H1 (cell line): ENCODE data around the gene ADD3. TPM values are rescaled to one million over a fixed set of nuclear protein-coding genes. Genes with fewer than 3 reads are reported as not detected.

Source experiments
- CTCF ChIA-PET: fragments of 300-600 bp; sonication (Branson Sonifier 250); formaldehyde crosslinking; loops from one replicate; lab custom pipeline; 2021; ENCODE audit not compliant: partially characterized antibody; lab: Charles Lee
- POLR2A ChIA-PET: fragments of 300-600 bp; sonication (Branson Sonifier 250); formaldehyde crosslinking; loops from one replicate; lab custom pipeline; 2021; ENCODE audit warnings: inconsistent platforms; ENCODE audit not compliant: partially characterized antibody; lab: Charles Lee
- DNase-seq, 2 experiments: peaks; one replicate each; pipeline versions ENCODE4 v3.0.0 to v3.0.0-alpha.2; 2010 to 2022; ENCODE audit warnings: low spot score in 2 of 2, low read depth in 1 of 2, mixed read lengths in 1 of 2
- FAIRE-seq: peaks from 2 replicates; lab custom pipeline; 2011; peaks lifted over from hg19 to GRCh38; lab: Jason Lieb, UNC
- H2AFZ ChIP-seq: 2 replicates; pipeline ENCODE4 v1.8.1; 2012; ENCODE audit warnings: low read length, inconsistent platforms
- H2AK5ac ChIP-seq: 2 replicates; pipeline ENCODE4 v1.6.1; 2013; ENCODE audit warnings: low read depth, low read length
- H2BK120ac ChIP-seq: replicated peaks from 2 replicates; pipeline ENCODE3; 2013; ENCODE audit warnings: low read depth, low read length, inconsistent platforms
- H2BK12ac ChIP-seq: 2 replicates; pipeline ENCODE4 v1.6.1; 2013; ENCODE audit warnings: low read depth, low read length
- H2BK15ac ChIP-seq: 2 replicates; pipeline ENCODE4 v1.6.1; 2013; ENCODE audit warnings: low read length
- H2BK20ac ChIP-seq: 2 replicates; pipeline ENCODE4 v1.6.1; 2013; ENCODE audit warnings: low read length
- H2BK5ac ChIP-seq: 2 replicates; pipeline ENCODE4 v1.6.1; 2013; ENCODE audit warnings: low read depth, low read length
- H3K14ac ChIP-seq: 2 replicates; pipeline ENCODE4 v1.6.1; 2013; ENCODE audit warnings: inconsistent platforms; ENCODE audit not compliant: insufficient read length
- H3K18ac ChIP-seq: 2 replicates; pipeline ENCODE4 v1.6.1; 2013; ENCODE audit warnings: low read length; ENCODE audit errors: extremely low read depth
- H3K23ac ChIP-seq: 2 replicates; pipeline ENCODE4 v1.6.1; 2013; ENCODE audit warnings: inconsistent platforms; ENCODE audit not compliant: insufficient read length
- H3K23me2 ChIP-seq: 2 replicates; pipeline ENCODE4 v1.6.1; 2013; ENCODE audit warnings: low read depth, low read length
- H3K27ac ChIP-seq: 2 replicates; pipeline ENCODE4 v1.6.1; 2011; ENCODE audit warnings: low read depth, low read length, inconsistent platforms
- H3K27me3 ChIP-seq, 4 experiments: replicated peaks in 1 of 4; 1 replicate in 1 of 4; 2 replicates in 3 of 4; pipeline versions ENCODE4 v1.6.1 to v1.8.1; 2011 to 2013; ENCODE audit warnings: low read length in 3 of 4, mild to moderate bottlenecking in 3 of 4, inconsistent platforms in 2 of 4, mixed read lengths in 2 of 4, moderate library complexity in 1 of 4; ENCODE audit not compliant: control insufficient read depth in 3 of 4, insufficient read depth in 3 of 4; ENCODE audit errors: extremely low read depth in 1 of 4
- H3K36me3 ChIP-seq, 4 experiments: 2 replicates each; pipeline versions ENCODE4 v1.6.1 to v1.8.1; 2011 to 2013; ENCODE audit warnings: mild to moderate bottlenecking in 4 of 4, low read length in 3 of 4, moderate library complexity in 2 of 4, control low read depth in 1 of 4, inconsistent platforms in 1 of 4; ENCODE audit not compliant: insufficient read depth in 4 of 4, control insufficient read depth in 2 of 4
- H3K4ac ChIP-seq: replicated peaks from 2 replicates; pipeline ENCODE3; 2013; ENCODE audit warnings: low read length, low read depth, mixed read lengths, inconsistent platforms; ENCODE audit not compliant: insufficient read length
- H3K4me1 ChIP-seq, 4 experiments: replicated peaks in 1 of 4; 1 replicate in 1 of 4; 2 replicates in 3 of 4; pipeline versions ENCODE4 v1.6.1 to v1.8.1; 2011 to 2013; ENCODE audit warnings: low read length in 3 of 4, inconsistent platforms in 2 of 4, mixed read lengths in 1 of 4; ENCODE audit not compliant: insufficient read depth in 4 of 4, control insufficient read depth in 3 of 4
- H3K4me2 ChIP-seq, 2 experiments: 2 replicates each; pipeline versions ENCODE4 v1.6.1 to v1.8.1; 2011 to 2013; ENCODE audit warnings: low read depth in 2 of 2, low read length in 2 of 2, control low read depth in 1 of 2, inconsistent platforms in 1 of 2, mild to moderate bottlenecking in 1 of 2; ENCODE audit not compliant: insufficient read depth in 1 of 2
- H3K4me3 ChIP-seq, 4 experiments: fragments of 200-600, 300-600 bp in 1 of 4; sonication (generic), shearing (Covaris generic), sonication (Bioruptor Twin) in 1 of 4; 2 replicates each; pipeline versions ENCODE4 v1.5.1 to v1.8.1; 2011 to 2016; ENCODE audit warnings: low read length in 4 of 4, low read depth in 3 of 4, control low read depth in 2 of 4, inconsistent platforms in 2 of 4, mild to moderate bottlenecking in 2 of 4, mixed read lengths in 1 of 4, moderate library complexity in 1 of 4; ENCODE audit not compliant: insufficient read depth in 2 of 4; ENCODE audit errors: extremely low read depth in 1 of 4
- H3K56ac ChIP-seq: replicated peaks from 2 replicates; pipeline ENCODE3; 2013; ENCODE audit warnings: low read depth, mild to moderate bottlenecking, mixed read lengths, low read length, inconsistent platforms; ENCODE audit not compliant: insufficient read length
- H3K79me1 ChIP-seq: 2 replicates; pipeline ENCODE4 v1.6.1; 2013; ENCODE audit warnings: low read depth, low read length, control low read depth
- H3K79me2 ChIP-seq, 2 experiments: 2 replicates each; pipeline versions ENCODE4 v1.6.1 to v1.8.1; 2012 to 2013; ENCODE audit warnings: low read length in 2 of 2, mild to moderate bottlenecking in 2 of 2, inconsistent platforms in 1 of 2; ENCODE audit not compliant: insufficient read depth in 2 of 2, control insufficient read depth in 1 of 2
- H3K9ac ChIP-seq, 4 experiments: replicated peaks in 1 of 4; 1 replicate in 1 of 4; 2 replicates in 3 of 4; pipeline versions ENCODE4 v1.6.1 to v1.8.1; 2011 to 2013; ENCODE audit warnings: low read depth in 3 of 4, low read length in 3 of 4, control low read depth in 2 of 4, mild to moderate bottlenecking in 2 of 4, moderate library complexity in 2 of 4, inconsistent platforms in 1 of 4; ENCODE audit errors: extremely low read depth in 1 of 4
- H3K9me3 ChIP-seq, 2 experiments: 2 replicates each; pipeline versions ENCODE4 v1.6.1 to v1.8.1; 2012 to 2013; ENCODE audit warnings: mild to moderate bottlenecking in 2 of 2, moderate library complexity in 2 of 2, control low read depth in 1 of 2, inconsistent platforms in 1 of 2, low read depth in 1 of 2, low read length in 1 of 2, mixed read lengths in 1 of 2; ENCODE audit not compliant: insufficient read depth in 2 of 2
- H4K20me1 ChIP-seq, 2 experiments: replicated peaks in 1 of 2; 2 replicates each; pipeline versions ENCODE3 to v1.8.1; 2011 to 2013; ENCODE audit warnings: inconsistent platforms in 2 of 2, low read length in 2 of 2, mild to moderate bottlenecking in 1 of 2; ENCODE audit not compliant: insufficient read depth in 2 of 2, control insufficient read depth in 1 of 2
- H4K5ac ChIP-seq: 2 replicates; pipeline ENCODE4 v1.6.1; 2013; ENCODE audit warnings: low read length, low read depth, mixed read lengths, inconsistent platforms; ENCODE audit not compliant: insufficient read length
- H4K8ac ChIP-seq: 2 replicates; pipeline ENCODE4 v1.8.0; 2013; ENCODE audit warnings: mild to moderate bottlenecking, moderate library complexity, low read length, inconsistent platforms; ENCODE audit not compliant: insufficient read depth; ENCODE audit errors: extremely low read depth
- H4K91ac ChIP-seq: replicated peaks from 2 replicates; pipeline ENCODE3; 2013; ENCODE audit warnings: low read length, mixed read lengths, inconsistent platforms; ENCODE audit not compliant: insufficient read length
- BACH1 ChIP-seq: IDR thresholded peaks from 2 replicates; pipeline ENCODE4 v1.6.1; 2012; ENCODE audit warnings: low read length, improper control_type of control experiment
- CHD2 ChIP-seq: IDR thresholded peaks from 2 replicates; pipeline ENCODE4 v1.6.1; 2012; ENCODE audit warnings: low read length, improper control_type of control experiment
- CTCF ChIP-seq, 3 experiments: IDR thresholded peaks; 1 replicate in 2 of 3; 2 replicates in 1 of 3; pipeline versions ENCODE4 v1.5.1 to v1.6.1; 2011; ENCODE audit warnings: low read length in 3 of 3, mild to moderate bottlenecking in 3 of 3, inconsistent platforms in 2 of 3, low read depth in 1 of 3, moderate library complexity in 1 of 3; ENCODE audit not compliant: insufficient read depth in 1 of 3; ENCODE audit errors: control extremely low read depth in 1 of 3
- JUN ChIP-seq: IDR thresholded peaks from 2 replicates; pipeline ENCODE4 v1.6.1; 2011; ENCODE audit warnings: low read depth, mild to moderate bottlenecking, improper control_type of control experiment, low read length
- KDM5A ChIP-seq: fragments of 200-600 bp; IDR thresholded peaks from 2 replicates; pipeline ENCODE4 v1.7.1; 2012; ENCODE audit warnings: mild to moderate bottlenecking, low read length, inconsistent platforms, mixed read lengths
- MAFK ChIP-seq: IDR thresholded peaks from 2 replicates; pipeline ENCODE4 v1.6.1; 2012; ENCODE audit warnings: low read depth, mild to moderate bottlenecking, improper control_type of control experiment, low read length
- POLR2AphosphoS5 ChIP-seq: IDR thresholded peaks from 2 replicates; pipeline ENCODE4 v1.6.1; 2011; ENCODE audit warnings: low read depth, low read length
- RBBP5 ChIP-seq: IDR thresholded peaks from 2 replicates; pipeline ENCODE4 v1.7.1; 2012; ENCODE audit warnings: low read depth, mild to moderate bottlenecking, inconsistent platforms, low read length, moderate library complexity, borderline replicate concordance
- RNF2 ChIP-seq: fragments of 200-900, 300-1000 bp; sonication (generic); IDR thresholded peaks from 2 replicates; pipeline ENCODE4 v1.7.1; 2016; ENCODE audit warnings: borderline replicate concordance, low read depth, mild to moderate bottlenecking, antibody characterized with exemption, low read length; ENCODE audit not compliant: poor library complexity, severe bottlenecking; ENCODE audit errors: missing control alignments
- SP4 ChIP-seq: IDR thresholded peaks from 2 replicates; pipeline ENCODE4 v1.6.1; 2012; ENCODE audit warnings: low read length, inconsistent platforms
- TAF1 ChIP-seq: IDR thresholded peaks from 2 replicates; pipeline ENCODE4 v1.6.1; 2011; ENCODE audit warnings: mild to moderate bottlenecking, low read depth, low read length
- YY1 ChIP-seq: IDR thresholded peaks from 2 replicates; pipeline ENCODE4 v1.6.1; 2011; ENCODE audit warnings: low read depth, mild to moderate bottlenecking, low read length
- WGBS, 2 experiments: shearing (Covaris generic) in 1 of 2; methylation state at CpG; one replicate each; pipeline versions ENCODE4 v1.1.6 to v1.1.7; 2013 to 2015; ENCODE audit warnings: low lambda C conversion rate in 2 of 2, mixed read lengths in 2 of 2, inconsistent platforms in 1 of 2, low coverage in 1 of 2, missing lambda C conversion rate in 1 of 2; ENCODE audit not compliant: insufficient replicate concordance in 2 of 2, insufficient coverage in 1 of 2, insufficient read length in 1 of 2; ENCODE audit errors: extremely low coverage in 1 of 2, missing lambda C conversion rate in 1 of 2; 5-methylcytosine and 5-hydroxymethylcytosine counted together
- polyA plus RNA-seq, 7 experiments: library from polyadenylated mRNA; depleted of rRNA in 3 of 7; stranded (reverse) in 5 of 7; unstranded in 2 of 7; fragments of >200 nt in 5 of 7; fragments of 200-250 nt in 2 of 7; gene quantifications; 1 replicate in 5 of 7; 2 replicates in 1 of 7; 4 replicates in 1 of 7; pipeline versions ENCODE4 v1.2.1 to v1.2.3, GENCODE V29; 2011 to 2013; ENCODE audit warnings: missing spikeins in 2 of 7, mixed read lengths in 2 of 7
- total RNA-seq: library from RNA; stranded (reverse); fragmentation: NEBNext Ultra II Directional; extraction: Animal tissue kit (Norgen Biotek cat#: 25700); gene quantifications from 2 replicates; pipeline ENCODE4 v1.2.1, GENCODE V29; 2021

ADD3 gene
- total and polyA plus RNA-seq, 2 of the 8 experiments (the other 6 are each of a cell fraction or from before 2014, with no cell fraction given): 44.7 to 85.6 TPM

- Histone ChIP-seq H3K4me1 (no peaks in the 10 kb centered on the region), H2BK12ac (no peak overlapping the region), H3K27me3 (no peaks in the 10 kb centered on the region), H3K79me1 (peaks cover 3% of the 10 kb centered on the region; the same call in 1 of the 2 replicates), H3K36me3 (no peaks in the 10 kb centered on the region), H3K4me3 (no peak overlapping the region), H3K56ac (no peak overlapping the region), H3K27ac (no peak overlapping the region), H3K14ac (no peak overlapping the region), H3K4me2 (no peak overlapping the region), H3K9me3 (no peaks in the 10 kb centered on the region), H4K20me1 (no peaks in the 10 kb centered on the region), H3K9ac (peak overlapping the region in 1 of 4 experiments; percentile 8; a peak in 1 of 7 replicates), H3K79me2 (peaks cover 0 to 56% of the 10 kb centered on the region in 2 experiments; a peak in 3 of 4 replicates), H4K5ac (no peak overlapping the region), H4K91ac (no peak overlapping the region), H2BK15ac (no peak overlapping the region), H3K18ac (no peak overlapping the region), H3K4ac (no peak overlapping the region), H2BK5ac (no peak overlapping the region), H2BK120ac (no peak overlapping the region), H3K23me2 (no peaks in the 10 kb centered on the region), H2AK5ac (no peak overlapping the region), H2BK20ac (no peak overlapping the region), H2AFZ (no peak overlapping the region), H4K8ac (no peak overlapping the region), H3K23ac (no peak overlapping the region)
- FAIRE-seq: no peak
- WGBS, 2 experiments: 95% methylated on average over 1 of the region's 1 CpG; no CpG with 5 or more reads in 1 of the 2 experiments
- CTCF ChIA-PET: interaction anchor here (0.9 to 4.3 kb wide), 5 partner anchors 12 to 80 kb away, joined by 3 to 22 read pairs (median 4); no protein-coding TSS in a partner anchor
- POLR2A ChIA-PET: interaction anchor here (0.7 kb wide), 1 partner anchor 124 kb away, joined by 3 read pairs; no protein-coding TSS in a partner anchor
- DNase-seq: no peak
- TF ChIP-seq JUN (no peak), CHD2 (no peak), MAFK (no peak), YY1 (no peak), POLR2AphosphoS5 (no peak), RNF2 (no peak), KDM5A (no peak), CTCF (IDR thresholded peaks at IDR 0.05; ENCODE audit: control extremely low read depth in 1 of 3, insufficient read depth in 1 of 3, low read depth in 1 of 3, low read length in 3 of 3) (no peak), TAF1 (no peak), RBBP5 (no peak), BACH1 (no peak), SP4 (no peak)
These were observed 49.7 kb downstream of the ADD3 start for GRCh38 chr10:110057456-110057855.
